Measurements from ENCODE around the gene VEGFA. TPM values are rescaled to one million over a fixed set of nuclear protein-coding genes. Genes with fewer than 3 reads are reported as not detected.

The VEGFA gene
- total and polyA plus RNA-seq, 2 of the 8 experiments (the other 6 are each of a cell fraction or from before 2014, with no cell fraction given) = 42.2 to 58.5 TPM

- TF ChIP-seq EP300 (IDR thresholded peaks at IDR 0.05; ENCODE audit: borderline replicate concordance in 1 of 2, low read depth in 2 of 2, low read length in 2 of 2) (no peak), HDAC6 (IDR thresholded peaks at IDR 0.05; ENCODE audit: low read depth, low read length) (no peak), EGR1 (IDR thresholded peaks at IDR 0.05; ENCODE audit: borderline replicate concordance, low read depth, low read length) (no peak), CREB1 (IDR thresholded peaks at IDR 0.05) (no peak), MAFK (IDR thresholded peaks at IDR 0.05; ENCODE audit: low read depth, low read length) (no peak), CHD1 (IDR thresholded peaks at IDR 0.05; ENCODE audit: low read depth, low read length) (no peak), FOSL1 (IDR thresholded peaks at IDR 0.05; ENCODE audit: insufficient read depth, low read depth, low read length) (no peak), CBX8 (IDR thresholded peaks at IDR 0.05; ENCODE audit: borderline replicate concordance, low read depth, low read length) (no peak), EZH2 (IDR thresholded peaks at IDR 0.05; ENCODE audit: low read depth, low read length, severe bottlenecking) (no peak)
Measured at GRCh38 chr6:43806758-43807227, 36.8 kb downstream of the VEGFA start (continued).
